ENCODE measurements around the gene POGZ.

- TF ChIP-seq CTCF (IDR thresholded peaks at IDR 0.05) (no peak), POLR2A (IDR thresholded peaks at IDR 0.05) (no peak), EP300 (IDR thresholded peaks at IDR 0.05; ENCODE audit: low read depth) (no peak)
These were observed 34.2 kb downstream of the POGZ start for GRCh38 chr1:151425103-151425502.
